Measurements from ENCODE around the gene NEBL.

NEBL gene

GRCh38 chr10:20748551-20748950 lies 148.6 kb downstream of the NEBL start:
- H3K4me3 ChIP-seq (replicated peaks in 1 of 2; ENCODE audit: low read depth in 2 of 2, low read length in 2 of 2) = no peak overlapping the region
- TF ChIP-seq, protein P1, sequence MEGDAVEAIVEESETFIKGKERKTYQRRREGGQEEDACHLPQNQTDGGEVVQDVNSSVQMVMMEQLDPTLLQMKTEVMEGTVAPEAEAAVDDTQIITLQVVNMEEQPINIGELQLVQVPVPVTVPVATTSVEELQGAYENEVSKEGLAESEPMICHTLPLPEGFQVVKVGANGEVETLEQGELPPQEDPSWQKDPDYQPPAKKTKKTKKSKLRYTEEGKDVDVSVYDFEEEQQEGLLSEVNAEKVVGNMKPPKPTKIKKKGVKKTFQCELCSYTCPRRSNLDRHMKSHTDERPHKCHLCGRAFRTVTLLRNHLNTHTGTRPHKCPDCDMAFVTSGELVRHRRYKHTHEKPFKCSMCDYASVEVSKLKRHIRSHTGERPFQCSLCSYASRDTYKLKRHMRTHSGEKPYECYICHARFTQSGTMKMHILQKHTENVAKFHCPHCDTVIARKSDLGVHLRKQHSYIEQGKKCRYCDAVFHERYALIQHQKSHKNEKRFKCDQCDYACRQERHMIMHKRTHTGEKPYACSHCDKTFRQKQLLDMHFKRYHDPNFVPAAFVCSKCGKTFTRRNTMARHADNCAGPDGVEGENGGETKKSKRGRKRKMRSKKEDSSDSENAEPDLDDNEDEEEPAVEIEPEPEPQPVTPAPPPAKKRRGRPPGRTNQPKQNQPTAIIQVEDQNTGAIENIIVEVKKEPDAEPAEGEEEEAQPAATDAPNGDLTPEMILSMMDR (IDR thresholded peaks at IDR 0.05; ENCODE audit: low read depth, low read length) = no peak
- no peak for DNase-seq (ENCODE audit: low read depth in 2 of 2)

GRCh38 chr10:20747782-20748181 lies 149.3 kb downstream of the NEBL start:
- TF ChIP-seq, protein P1 (IDR thresholded peaks at IDR 0.05; ENCODE audit: low read depth, low read length) = no peak
- H3K4me3 ChIP-seq (replicated peaks in 1 of 2; ENCODE audit: low read depth in 2 of 2, low read length in 2 of 2) = no peak overlapping the region

GRCh38 chr10:20746856-20747255 lies 150.3 kb downstream of the NEBL start:
- DNase-seq (ENCODE audit: low read depth in 2 of 2) = no peak
- no peak overlapping the region for H3K4me3 ChIP-seq (replicated peaks in 1 of 2; ENCODE audit: low read depth in 2 of 2, low read length in 2 of 2)
- TF ChIP-seq, protein P1 (IDR thresholded peaks at IDR 0.05; ENCODE audit: low read depth, low read length) = no peak

More at GRCh38 chr10:20747782-20748181, 149.3 kb downstream of the NEBL start:
- no peak for DNase-seq (ENCODE audit: low read depth in 2 of 2)

GRCh38 chr10:20745556-20746375 lies 151.3 kb downstream of the NEBL start:
- no peak for DNase-seq (ENCODE audit: low read depth in 2 of 2)
- TF ChIP-seq, protein P1 (IDR thresholded peaks at IDR 0.05; ENCODE audit: low read depth, low read length) = no peak
- H3K4me3 ChIP-seq (replicated peaks in 1 of 2; ENCODE audit: low read depth in 2 of 2, low read length in 2 of 2) = no peak overlapping the region

- H3K4me3 ChIP-seq (replicated peaks in 1 of 2; ENCODE audit: low read depth in 2 of 2, low read length in 2 of 2) = no peak overlapping the region
- DNase-seq (ENCODE audit: low read depth in 2 of 2) = no peak
- TF ChIP-seq, protein P1 (IDR thresholded peaks at IDR 0.05; ENCODE audit: low read depth, low read length) = no peak
Observed at GRCh38 chr10:20744821-20745220, 152.3 kb downstream of the NEBL start.

DNA sequence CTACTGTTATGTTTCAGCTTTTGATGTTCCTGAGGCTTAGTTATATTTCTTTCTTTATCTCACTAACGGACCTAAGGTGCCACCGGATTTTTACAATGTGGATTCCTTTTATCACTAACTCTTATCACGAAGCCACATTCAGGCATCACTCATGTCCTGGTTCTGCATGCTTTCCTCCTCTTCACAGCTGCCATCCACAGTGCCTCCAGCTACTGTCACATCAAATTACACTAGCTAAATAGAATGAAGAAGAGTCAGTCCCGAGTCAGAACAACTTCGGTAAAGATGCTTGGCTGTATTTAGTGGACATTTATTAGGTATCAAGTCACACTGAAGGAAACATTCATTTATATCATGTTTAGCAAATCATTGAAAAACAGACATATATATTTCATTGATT lies 153.2 kb downstream of the NEBL start:
- TF ChIP-seq, protein P1 (IDR thresholded peaks at IDR 0.05; ENCODE audit: low read depth, low read length) = no peak
- H3K4me3 ChIP-seq (replicated peaks in 1 of 2; ENCODE audit: low read depth in 2 of 2, low read length in 2 of 2) = no peak overlapping the region
- DNase-seq (ENCODE audit: low read depth in 2 of 2) = no peak
